ENCODE measurements around the gene GABRD. TPM values are rescaled to one million over a fixed set of nuclear protein-coding genes. Genes with fewer than 3 reads are reported as not detected.

GABRD gene
- total and polyA plus RNA-seq, 2 experiments from 2014 or later = 2.1 to 5.1 TPM

DNA sequence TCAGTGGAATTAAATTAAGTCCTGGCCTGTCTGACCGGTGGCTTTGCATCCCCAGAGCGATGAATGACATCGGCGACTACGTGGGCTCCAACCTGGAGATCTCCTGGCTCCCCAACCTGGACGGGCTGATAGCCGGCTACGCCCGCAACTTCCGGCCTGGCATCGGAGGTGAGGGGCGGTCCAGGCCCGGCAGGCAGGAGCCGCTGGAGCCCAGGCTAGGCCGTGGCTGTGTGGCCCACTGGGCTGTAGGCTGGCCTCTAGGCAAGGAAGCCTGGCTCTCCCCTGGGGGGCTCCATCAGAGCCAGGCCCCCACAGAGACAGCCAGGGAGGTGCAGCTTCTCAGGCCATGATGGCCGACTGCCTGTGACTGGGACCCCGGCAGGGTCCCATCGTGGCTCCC lies 5.7 kb downstream of the GABRD start:
- H3K9me2 ChIP-seq (ENCODE audit: insufficient read depth) = no peaks in the 10 kb centered on the region
- no peaks in the 10 kb centered on the region for H3F3A ChIP-seq (replicated peaks; ENCODE audit: low read depth)
- no peak overlapping the region for H3K4me2 ChIP-seq
- DNase-seq (ENCODE audit: low spot score) (no peak), ATAC-seq (no peak)
- H3K4me3 Mint-ChIP-seq = no peak overlapping the region
- H3K36me3 ChIP-seq (ENCODE audit: insufficient read depth) = no peaks in the 10 kb centered on the region
- H4K20me1 ChIP-seq (replicated peaks; ENCODE audit: insufficient read depth) = no peaks in the 10 kb centered on the region
- H3K27me3 ChIP-seq (ENCODE audit: insufficient read depth) = peaks cover 11% of the 10 kb centered on the region
- no peaks in the 10 kb centered on the region for H3K79me2 ChIP-seq (replicated peaks; ENCODE audit: insufficient read depth)
- H2AFZ ChIP-seq = no peak overlapping the region
- peaks cover 23% of the 10 kb centered on the region for H3K27me3 Mint-ChIP-seq (ENCODE audit: insufficient read depth, low read depth, poor library complexity)
- H3K4me1 ChIP-seq (ENCODE audit: insufficient read depth) = no peaks in the 10 kb centered on the region
- no peak overlapping the region for H3K27ac Mint-ChIP-seq
- no peak overlapping the region for H3K27ac ChIP-seq (ENCODE audit: low read depth)
- H3K9me3 Mint-ChIP-seq = no peaks in the 10 kb centered on the region
- H3K4me1 Mint-ChIP-seq = no peaks in the 10 kb centered on the region
- H3K4me3 ChIP-seq = no peak overlapping the region
- H3K36me3 Mint-ChIP-seq (ENCODE audit: low read depth) = no peaks in the 10 kb centered on the region
- no peak for TF ChIP-seq NANOG (IDR thresholded peaks at IDR 0.05; ENCODE audit: borderline replicate concordance)
- TF ChIP-seq, protein P1, sequence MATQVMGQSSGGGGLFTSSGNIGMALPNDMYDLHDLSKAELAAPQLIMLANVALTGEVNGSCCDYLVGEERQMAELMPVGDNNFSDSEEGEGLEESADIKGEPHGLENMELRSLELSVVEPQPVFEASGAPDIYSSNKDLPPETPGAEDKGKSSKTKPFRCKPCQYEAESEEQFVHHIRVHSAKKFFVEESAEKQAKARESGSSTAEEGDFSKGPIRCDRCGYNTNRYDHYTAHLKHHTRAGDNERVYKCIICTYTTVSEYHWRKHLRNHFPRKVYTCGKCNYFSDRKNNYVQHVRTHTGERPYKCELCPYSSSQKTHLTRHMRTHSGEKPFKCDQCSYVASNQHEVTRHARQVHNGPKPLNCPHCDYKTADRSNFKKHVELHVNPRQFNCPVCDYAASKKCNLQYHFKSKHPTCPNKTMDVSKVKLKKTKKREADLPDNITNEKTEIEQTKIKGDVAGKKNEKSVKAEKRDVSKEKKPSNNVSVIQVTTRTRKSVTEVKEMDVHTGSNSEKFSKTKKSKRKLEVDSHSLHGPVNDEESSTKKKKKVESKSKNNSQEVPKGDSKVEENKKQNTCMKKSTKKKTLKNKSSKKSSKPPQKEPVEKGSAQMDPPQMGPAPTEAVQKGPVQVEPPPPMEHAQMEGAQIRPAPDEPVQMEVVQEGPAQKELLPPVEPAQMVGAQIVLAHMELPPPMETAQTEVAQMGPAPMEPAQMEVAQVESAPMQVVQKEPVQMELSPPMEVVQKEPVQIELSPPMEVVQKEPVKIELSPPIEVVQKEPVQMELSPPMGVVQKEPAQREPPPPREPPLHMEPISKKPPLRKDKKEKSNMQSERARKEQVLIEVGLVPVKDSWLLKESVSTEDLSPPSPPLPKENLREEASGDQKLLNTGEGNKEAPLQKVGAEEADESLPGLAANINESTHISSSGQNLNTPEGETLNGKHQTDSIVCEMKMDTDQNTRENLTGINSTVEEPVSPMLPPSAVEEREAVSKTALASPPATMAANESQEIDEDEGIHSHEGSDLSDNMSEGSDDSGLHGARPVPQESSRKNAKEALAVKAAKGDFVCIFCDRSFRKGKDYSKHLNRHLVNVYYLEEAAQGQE (IDR thresholded peaks at IDR 0.05; ENCODE audit: unreplicated experiment) = no peak
- TF ChIP-seq ZNF331 (CRISPR knock-in tag; IDR thresholded peaks at IDR 0.05; ENCODE audit: low read depth) = no peak
- TF ChIP-seq STAT1 (IDR thresholded peaks at IDR 0.05; ENCODE audit: unreplicated experiment) = no peak
- no peak for TF ChIP-seq ZNF114 (CRISPR knock-in tag; IDR thresholded peaks at IDR 0.05)
- no peak for TF ChIP-seq JUNB (IDR thresholded peaks at IDR 0.05; ENCODE audit: unreplicated experiment)
- TF ChIP-seq, protein P2, sequence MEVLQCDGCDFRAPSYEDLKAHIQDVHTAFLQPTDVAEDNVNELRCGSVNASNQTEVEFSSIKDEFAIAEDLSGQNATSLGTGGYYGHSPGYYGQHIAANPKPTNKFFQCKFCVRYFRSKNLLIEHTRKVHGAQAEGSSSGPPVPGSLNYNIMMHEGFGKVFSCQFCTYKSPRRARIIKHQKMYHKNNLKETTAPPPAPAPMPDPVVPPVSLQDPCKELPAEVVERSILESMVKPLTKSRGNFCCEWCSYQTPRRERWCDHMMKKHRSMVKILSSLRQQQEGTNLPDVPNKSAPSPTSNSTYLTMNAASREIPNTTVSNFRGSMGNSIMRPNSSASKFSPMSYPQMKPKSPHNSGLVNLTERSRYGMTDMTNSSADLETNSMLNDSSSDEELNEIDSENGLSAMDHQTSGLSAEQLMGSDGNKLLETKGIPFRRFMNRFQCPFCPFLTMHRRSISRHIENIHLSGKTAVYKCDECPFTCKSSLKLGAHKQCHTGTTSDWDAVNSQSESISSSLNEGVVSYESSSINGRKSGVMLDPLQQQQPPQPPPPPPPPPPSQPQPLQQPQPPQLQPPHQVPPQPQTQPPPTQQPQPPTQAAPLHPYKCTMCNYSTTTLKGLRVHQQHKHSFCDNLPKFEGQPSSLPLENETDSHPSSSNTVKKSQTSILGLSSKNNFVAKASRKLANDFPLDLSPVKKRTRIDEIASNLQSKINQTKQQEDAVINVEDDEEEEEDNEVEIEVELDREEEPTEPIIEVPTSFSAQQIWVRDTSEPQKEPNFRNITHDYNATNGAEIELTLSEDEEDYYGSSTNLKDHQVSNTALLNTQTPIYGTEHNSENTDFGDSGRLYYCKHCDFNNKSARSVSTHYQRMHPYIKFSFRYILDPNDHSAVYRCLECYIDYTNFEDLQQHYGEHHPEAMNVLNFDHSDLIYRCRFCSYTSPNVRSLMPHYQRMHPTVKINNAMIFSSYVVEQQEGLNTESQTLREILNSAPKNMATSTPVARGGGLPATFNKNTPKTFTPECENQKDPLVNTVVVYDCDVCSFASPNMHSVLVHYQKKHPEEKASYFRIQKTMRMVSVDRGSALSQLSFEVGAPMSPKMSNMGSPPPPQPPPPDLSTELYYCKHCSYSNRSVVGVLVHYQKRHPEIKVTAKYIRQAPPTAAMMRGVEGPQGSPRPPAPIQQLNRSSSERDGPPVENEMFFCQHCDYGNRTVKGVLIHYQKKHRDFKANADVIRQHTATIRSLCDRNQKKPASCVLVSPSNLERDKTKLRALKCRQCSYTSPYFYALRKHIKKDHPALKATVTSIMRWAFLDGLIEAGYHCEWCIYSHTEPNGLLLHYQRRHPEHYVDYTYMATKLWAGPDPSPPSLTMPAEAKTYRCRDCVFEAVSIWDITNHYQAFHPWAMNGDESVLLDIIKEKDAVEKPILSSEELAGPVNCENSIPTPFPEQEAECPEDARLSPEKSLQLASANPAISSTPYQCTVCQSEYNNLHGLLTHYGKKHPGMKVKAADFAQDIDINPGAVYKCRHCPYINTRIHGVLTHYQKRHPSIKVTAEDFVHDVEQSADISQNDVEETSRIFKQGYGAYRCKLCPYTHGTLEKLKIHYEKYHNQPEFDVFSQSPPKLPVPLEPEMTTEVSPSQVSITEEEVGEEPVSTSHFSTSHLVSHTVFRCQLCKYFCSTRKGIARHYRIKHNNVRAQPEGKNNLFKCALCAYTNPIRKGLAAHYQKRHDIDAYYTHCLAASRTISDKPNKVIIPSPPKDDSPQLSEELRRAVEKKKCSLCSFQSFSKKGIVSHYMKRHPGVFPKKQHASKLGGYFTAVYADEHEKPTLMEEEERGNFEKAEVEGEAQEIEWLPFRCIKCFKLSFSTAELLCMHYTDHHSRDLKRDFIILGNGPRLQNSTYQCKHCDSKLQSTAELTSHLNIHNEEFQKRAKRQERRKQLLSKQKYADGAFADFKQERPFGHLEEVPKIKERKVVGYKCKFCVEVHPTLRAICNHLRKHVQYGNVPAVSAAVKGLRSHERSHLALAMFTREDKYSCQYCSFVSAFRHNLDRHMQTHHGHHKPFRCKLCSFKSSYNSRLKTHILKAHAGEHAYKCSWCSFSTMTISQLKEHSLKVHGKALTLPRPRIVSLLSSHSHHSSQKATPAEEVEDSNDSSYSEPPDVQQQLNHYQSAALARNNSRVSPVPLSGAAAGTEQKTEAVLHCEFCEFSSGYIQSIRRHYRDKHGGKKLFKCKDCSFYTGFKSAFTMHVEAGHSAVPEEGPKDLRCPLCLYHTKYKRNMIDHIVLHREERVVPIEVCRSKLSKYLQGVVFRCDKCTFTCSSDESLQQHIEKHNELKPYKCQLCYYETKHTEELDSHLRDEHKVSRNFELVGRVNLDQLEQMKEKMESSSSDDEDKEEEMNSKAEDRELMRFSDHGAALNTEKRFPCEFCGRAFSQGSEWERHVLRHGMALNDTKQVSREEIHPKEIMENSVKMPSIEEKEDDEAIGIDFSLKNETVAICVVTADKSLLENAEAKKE (CRISPR knock-in tag; IDR thresholded peaks at IDR 0.05) = no peak
- TF ChIP-seq, protein P3, sequence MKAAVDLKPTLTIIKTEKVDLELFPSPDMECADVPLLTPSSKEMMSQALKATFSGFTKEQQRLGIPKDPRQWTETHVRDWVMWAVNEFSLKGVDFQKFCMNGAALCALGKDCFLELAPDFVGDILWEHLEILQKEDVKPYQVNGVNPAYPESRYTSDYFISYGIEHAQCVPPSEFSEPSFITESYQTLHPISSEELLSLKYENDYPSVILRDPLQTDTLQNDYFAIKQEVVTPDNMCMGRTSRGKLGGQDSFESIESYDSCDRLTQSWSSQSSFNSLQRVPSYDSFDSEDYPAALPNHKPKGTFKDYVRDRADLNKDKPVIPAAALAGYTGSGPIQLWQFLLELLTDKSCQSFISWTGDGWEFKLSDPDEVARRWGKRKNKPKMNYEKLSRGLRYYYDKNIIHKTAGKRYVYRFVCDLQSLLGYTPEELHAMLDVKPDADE (IDR thresholded peaks at IDR 0.05) = no peak
- TF ChIP-seq, protein P4, sequence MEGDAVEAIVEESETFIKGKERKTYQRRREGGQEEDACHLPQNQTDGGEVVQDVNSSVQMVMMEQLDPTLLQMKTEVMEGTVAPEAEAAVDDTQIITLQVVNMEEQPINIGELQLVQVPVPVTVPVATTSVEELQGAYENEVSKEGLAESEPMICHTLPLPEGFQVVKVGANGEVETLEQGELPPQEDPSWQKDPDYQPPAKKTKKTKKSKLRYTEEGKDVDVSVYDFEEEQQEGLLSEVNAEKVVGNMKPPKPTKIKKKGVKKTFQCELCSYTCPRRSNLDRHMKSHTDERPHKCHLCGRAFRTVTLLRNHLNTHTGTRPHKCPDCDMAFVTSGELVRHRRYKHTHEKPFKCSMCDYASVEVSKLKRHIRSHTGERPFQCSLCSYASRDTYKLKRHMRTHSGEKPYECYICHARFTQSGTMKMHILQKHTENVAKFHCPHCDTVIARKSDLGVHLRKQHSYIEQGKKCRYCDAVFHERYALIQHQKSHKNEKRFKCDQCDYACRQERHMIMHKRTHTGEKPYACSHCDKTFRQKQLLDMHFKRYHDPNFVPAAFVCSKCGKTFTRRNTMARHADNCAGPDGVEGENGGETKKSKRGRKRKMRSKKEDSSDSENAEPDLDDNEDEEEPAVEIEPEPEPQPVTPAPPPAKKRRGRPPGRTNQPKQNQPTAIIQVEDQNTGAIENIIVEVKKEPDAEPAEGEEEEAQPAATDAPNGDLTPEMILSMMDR (conservative IDR thresholded peaks at IDR 0.05; ENCODE audit: low read depth in 2 of 2) = no peak
- no peak for TF ChIP-seq EZH2 (IDR thresholded peaks at IDR 0.05; ENCODE audit: low read depth, unreplicated experiment)
- no peak for TF ChIP-seq POLR2AphosphoS5 (IDR thresholded peaks at IDR 0.05; ENCODE audit: low read depth)
- TF ChIP-seq CREB1 (CRISPR knock-in tag; IDR thresholded peaks at IDR 0.05; ENCODE audit: low read depth) = no peak
- TF ChIP-seq EZH2phosphoT487 (IDR thresholded peaks at IDR 0.05; ENCODE audit: unreplicated experiment) = no peak
